Neural cell (in vitro differentiated cells): Measurements from ENCODE around the gene CCN5. TPM values are rescaled to one million over a fixed set of nuclear protein-coding genes. Genes with fewer than 3 reads are reported as not detected.

Source experiments
- H2AFZ ChIP-seq: fragments of 200-600, 300-800 bp; sonication (generic), shearing (Covaris generic); 2 replicates; pipeline ENCODE4 v1.6.0; 2014; ENCODE audit warnings: low read depth, mild to moderate bottlenecking, antibody characterized with exemption, low read length, moderate library complexity
- H3F3A ChIP-seq: fragments of 200-600 bp; shearing (Covaris generic); 2 replicates; pipeline ENCODE4 v1.6.1; 2016; ENCODE audit warnings: mild to moderate bottlenecking, moderate library complexity, mixed read lengths, antibody characterized with exemption, low read length; ENCODE audit not compliant: insufficient read depth, poor library complexity, severe bottlenecking
- H3K27ac ChIP-seq: fragments of 200-600, 300-800 bp; sonication (generic), shearing (Covaris generic); 2 replicates; pipeline ENCODE4 v1.5.1; 2014; ENCODE audit warnings: mild to moderate bottlenecking, low read length, moderate library complexity
- H3K27me3 ChIP-seq: fragments of 300-800, 200-600 bp; sonication (generic), shearing (Covaris generic); 2 replicates; pipeline ENCODE4 v1.6.0; 2014; ENCODE audit warnings: mild to moderate bottlenecking, low read depth, low read length, moderate library complexity; ENCODE audit not compliant: insufficient read depth
- H3K36me3 ChIP-seq: fragments of 300-800, 200-600 bp; sonication (generic), shearing (Covaris generic); 2 replicates; pipeline ENCODE4 v1.5.1; 2014; ENCODE audit warnings: mild to moderate bottlenecking, antibody characterized with exemption, low read length, moderate library complexity; ENCODE audit not compliant: insufficient read depth
- H3K4me2 ChIP-seq: fragments of 300-800, 200-600 bp; sonication (generic), shearing (Covaris generic); 2 replicates; pipeline ENCODE4 v1.6.0; 2014; ENCODE audit warnings: mild to moderate bottlenecking, low read length
- H3K4me3 ChIP-seq: fragments of 300-800, 200-600 bp; sonication (generic), shearing (Covaris generic); 2 replicates; pipeline ENCODE4 v1.5.1; 2014; ENCODE audit warnings: mild to moderate bottlenecking, low read length, moderate library complexity
- H3K79me2 ChIP-seq: fragments of 200-600 bp; shearing (Covaris generic); replicated peaks from 2 replicates; pipeline ENCODE4 v1.6.0; 2014; ENCODE audit warnings: mild to moderate bottlenecking, low read length, moderate library complexity; ENCODE audit not compliant: insufficient read depth
- H3K9ac ChIP-seq: fragments of 300-800, 200-600 bp; sonication (generic), shearing (Covaris generic); 2 replicates; pipeline ENCODE4 v1.6.1; 2016; ENCODE audit warnings: mild to moderate bottlenecking, low read length, mixed read lengths
- H3K9me2 ChIP-seq: fragments of 200-600 bp; shearing (Covaris generic); 2 replicates; pipeline ENCODE4 v1.6.1; 2016; ENCODE audit warnings: mild to moderate bottlenecking, low read length, mixed read lengths; ENCODE audit not compliant: insufficient read depth
- H3K9me3 ChIP-seq: fragments of 200-600, 300-800 bp; sonication (generic), shearing (Covaris generic); 2 replicates; pipeline ENCODE4 v1.6.1; 2016; ENCODE audit warnings: mild to moderate bottlenecking, mixed run types, low read length, moderate library complexity, mixed read lengths
- H4K20me1 ChIP-seq: fragments of 200-600 bp; shearing (Covaris generic); 2 replicates; pipeline ENCODE4 v1.6.1; 2016; ENCODE audit warnings: mild to moderate bottlenecking, mixed run types; ENCODE audit not compliant: insufficient read depth
- CTCF ChIP-seq: fragments of 450-650 bp; IDR thresholded peaks from 2 replicates; pipeline ENCODE4 v1.5.1; 2014; ENCODE audit warnings: antibody characterized with exemption, mild to moderate bottlenecking, moderate library complexity; ENCODE audit not compliant: poor library complexity, severe bottlenecking
- EP300 ChIP-seq: fragments of 450-650 bp; conservative IDR thresholded peaks from 2 replicates; pipeline ENCODE4 v1.6.1; 2014; ENCODE audit warnings: antibody characterized with exemption, mild to moderate bottlenecking, moderate library complexity; ENCODE audit not compliant: poor library complexity, severe bottlenecking
- EZH2 ChIP-seq: fragments of 200-600, 300-800 bp; shearing (Covaris generic), sonication (generic); IDR thresholded peaks from 2 replicates; pipeline ENCODE4 v1.6.1; 2014; ENCODE audit warnings: antibody characterized with exemption, low read length, borderline replicate concordance, mild to moderate bottlenecking; ENCODE audit not compliant: insufficient read depth, poor library complexity, severe bottlenecking
- MXI1 ChIP-seq: fragments of 450-650 bp; conservative IDR thresholded peaks from 2 replicates; pipeline ENCODE4 v1.6.1; 2014; ENCODE audit warnings: antibody characterized with exemption, mild to moderate bottlenecking; ENCODE audit not compliant: poor library complexity, severe bottlenecking
- POLR2AphosphoS5 ChIP-seq: IDR thresholded peaks from 2 replicates; pipeline ENCODE4 v1.6.1; 2012
- RAD21 ChIP-seq: fragments of 450-650 bp; conservative IDR thresholded peaks from 2 replicates; pipeline ENCODE4 v1.6.1; 2014; ENCODE audit warnings: antibody characterized with exemption, mild to moderate bottlenecking, moderate library complexity
- SMC3 ChIP-seq: fragments of 450-650 bp; conservative IDR thresholded peaks from 2 replicates; pipeline ENCODE4 v1.6.1; 2014; ENCODE audit warnings: antibody characterized with exemption, mild to moderate bottlenecking, moderate library complexity; ENCODE audit not compliant: poor library complexity
- TAF1 ChIP-seq: IDR thresholded peaks from 2 replicates; pipeline ENCODE4 v1.6.1; 2012; ENCODE audit warnings: low read depth
- polyA plus RNA-seq: library from polyadenylated mRNA; depleted of rRNA; stranded (reverse); fragments of >200 nt; gene quantifications from 2 replicates; pipeline ENCODE4 v1.2.3, GENCODE V29; 2014
- TF ChIP-seq, protein P1 (sequence below): IDR thresholded peaks from 2 replicates; pipeline ENCODE4 v1.6.1; 2012; ENCODE audit warnings: borderline replicate concordance

CCN5 gene
- polyA plus RNA-seq, 1 donor from 2014 or later, result not detected

- Histone ChIP-seq H3K79me2 (no peaks in the 10 kb centered on the region), H4K20me1 (no peaks in the 10 kb centered on the region), H3K4me3 (no peak overlapping the region), H3F3A (no peaks in the 10 kb centered on the region), H3K27ac (no peak overlapping the region), H3K27me3 (no peaks in the 10 kb centered on the region), H3K36me3 (no peaks in the 10 kb centered on the region), H3K9ac (no peak overlapping the region), H2AFZ (no peak overlapping the region), H3K9me3 (no peaks in the 10 kb centered on the region), H3K4me2 (no peak overlapping the region), H3K9me2 (no peaks in the 10 kb centered on the region)
- TF ChIP-seq RAD21, result no peak
- no peak for TF ChIP-seq MXI1
- no peak for TF ChIP-seq POLR2AphosphoS5
- no peak for TF ChIP-seq TAF1
- TF ChIP-seq, protein P1, sequence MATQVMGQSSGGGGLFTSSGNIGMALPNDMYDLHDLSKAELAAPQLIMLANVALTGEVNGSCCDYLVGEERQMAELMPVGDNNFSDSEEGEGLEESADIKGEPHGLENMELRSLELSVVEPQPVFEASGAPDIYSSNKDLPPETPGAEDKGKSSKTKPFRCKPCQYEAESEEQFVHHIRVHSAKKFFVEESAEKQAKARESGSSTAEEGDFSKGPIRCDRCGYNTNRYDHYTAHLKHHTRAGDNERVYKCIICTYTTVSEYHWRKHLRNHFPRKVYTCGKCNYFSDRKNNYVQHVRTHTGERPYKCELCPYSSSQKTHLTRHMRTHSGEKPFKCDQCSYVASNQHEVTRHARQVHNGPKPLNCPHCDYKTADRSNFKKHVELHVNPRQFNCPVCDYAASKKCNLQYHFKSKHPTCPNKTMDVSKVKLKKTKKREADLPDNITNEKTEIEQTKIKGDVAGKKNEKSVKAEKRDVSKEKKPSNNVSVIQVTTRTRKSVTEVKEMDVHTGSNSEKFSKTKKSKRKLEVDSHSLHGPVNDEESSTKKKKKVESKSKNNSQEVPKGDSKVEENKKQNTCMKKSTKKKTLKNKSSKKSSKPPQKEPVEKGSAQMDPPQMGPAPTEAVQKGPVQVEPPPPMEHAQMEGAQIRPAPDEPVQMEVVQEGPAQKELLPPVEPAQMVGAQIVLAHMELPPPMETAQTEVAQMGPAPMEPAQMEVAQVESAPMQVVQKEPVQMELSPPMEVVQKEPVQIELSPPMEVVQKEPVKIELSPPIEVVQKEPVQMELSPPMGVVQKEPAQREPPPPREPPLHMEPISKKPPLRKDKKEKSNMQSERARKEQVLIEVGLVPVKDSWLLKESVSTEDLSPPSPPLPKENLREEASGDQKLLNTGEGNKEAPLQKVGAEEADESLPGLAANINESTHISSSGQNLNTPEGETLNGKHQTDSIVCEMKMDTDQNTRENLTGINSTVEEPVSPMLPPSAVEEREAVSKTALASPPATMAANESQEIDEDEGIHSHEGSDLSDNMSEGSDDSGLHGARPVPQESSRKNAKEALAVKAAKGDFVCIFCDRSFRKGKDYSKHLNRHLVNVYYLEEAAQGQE, result no peak
- no peak for TF ChIP-seq EZH2
- no peak for TF ChIP-seq CTCF
- no peak for TF ChIP-seq SMC3
- no peak for TF ChIP-seq EP300
These were observed 13.3 kb upstream of the CCN5 start for GRCh38 chr20:44701858-44702256.

- Histone ChIP-seq H3K79me2 (no peaks in the 10 kb centered on the region), H3K4me3 (no peak overlapping the region), H3K4me2 (no peak overlapping the region), H3K36me3 (no peaks in the 10 kb centered on the region), H3K9ac (no peak overlapping the region), H3K9me2 (no peaks in the 10 kb centered on the region), H3K9me3 (no peaks in the 10 kb centered on the region), H3K27me3 (no peaks in the 10 kb centered on the region), H3K27ac (no peak overlapping the region), H3F3A (no peaks in the 10 kb centered on the region), H2AFZ (no peak overlapping the region), H4K20me1 (no peaks in the 10 kb centered on the region)
- TF ChIP-seq EZH2, result no peak
These were observed 12.4 kb upstream of the CCN5 start for GRCh38 chr20:44702776-44703175.
